Left ventricle myocardium superior (tissue), 1 donor: ENCODE results near the gene SNX2. TPM values are rescaled to one million over a fixed set of nuclear protein-coding genes. Genes with fewer than 3 reads are reported as not detected.

Experiments used
- ATAC-seq: fragments of 200-7000 bp; cut with Tn5 transposase; one replicate; pipeline ENCODE4 v1.9.1; 2020; ENCODE audit warnings: mild to moderate bottlenecking, moderate library complexity
- DNase-seq: peaks from one replicate; pipeline ENCODE4 v3.0.0-alpha.2; 2020
- intact Hi-C: fragments of 100-400 bp; cut with micrococcal nuclease; formaldehyde crosslinking; loops from one replicate; pipeline ENCODE4 v1.11.0; 2022
- total RNA-seq: library from RNA; stranded (reverse); fragmentation: NEBNext Ultra II Directional; extraction: Animal tissue kit (Norgen Biotek cat#: 25700); gene quantifications from one replicate; pipeline ENCODE4 v1.2.1, GENCODE V29; 2021
- donor health status: DM: no; HTN: yes; CAD: no; lungs with severe emphysema.

Gene SNX2
- total RNA-seq, 1 donor from 2014 or later, result 38.2 TPM

DNA sequence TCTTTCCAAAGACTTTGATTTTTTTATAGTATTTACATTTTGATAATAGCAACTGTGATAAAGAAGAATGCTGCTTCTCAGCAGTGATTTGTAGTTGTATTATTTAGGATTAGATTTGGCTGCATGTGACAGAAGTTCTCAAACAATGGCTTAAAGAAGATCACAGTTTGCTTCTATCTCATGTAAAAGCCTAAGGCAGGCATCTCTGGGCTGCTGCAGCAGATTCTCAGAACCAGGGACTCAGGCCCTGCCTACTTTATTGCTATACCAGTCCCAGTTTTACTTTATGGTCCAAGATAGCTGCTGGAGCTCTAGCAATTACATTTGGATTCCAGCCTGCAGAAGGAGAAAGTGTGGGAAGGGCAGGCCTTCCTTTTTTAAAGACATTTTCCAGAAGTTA, 8.8 kb upstream of the SNX2 start:
- ATAC-seq (no peak), DNase-seq (no peak)
- intact Hi-C loops, result no loop called here

DNA sequence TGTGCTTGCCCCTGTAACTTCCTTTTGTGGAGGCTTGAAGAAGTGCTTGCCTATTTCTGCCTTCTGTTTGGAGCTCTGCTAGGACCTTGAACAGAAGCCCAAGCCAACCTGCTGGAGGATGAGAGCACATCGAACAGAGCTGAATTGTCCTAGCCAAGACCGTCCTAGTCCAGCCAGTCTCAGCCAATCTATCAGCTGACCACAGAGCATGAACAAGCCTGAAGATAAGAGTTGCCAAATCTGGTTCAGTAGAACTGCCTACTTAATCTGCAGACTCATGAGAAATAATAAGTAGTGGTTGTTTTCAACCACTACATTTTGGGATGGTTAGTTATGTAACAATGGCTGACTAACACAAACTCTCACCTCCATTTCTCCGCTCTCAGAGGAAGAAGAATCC, 4.4 kb upstream of the SNX2 start:
- intact Hi-C loops, result no loop called here

GRCh38 chr5:122772446-122772845, 2.4 kb upstream of the SNX2 start:
- intact Hi-C loops, result no loop called here
- DNase-seq, result no peak
- no peak for ATAC-seq

More for the DNA sequence above, 4.4 kb upstream of the SNX2 start:
- DNase-seq (no peak), ATAC-seq (no peak)

- DNase-seq, result no peak
- intact Hi-C loops, result no loop called here
- no peak for ATAC-seq
These were observed 1.3 kb upstream of the SNX2 start for GRCh38 chr5:122773619-122774018.

GRCh38 chr5:122774519-122774860, 390 bp upstream of the SNX2 start:
- no peak for DNase-seq
- intact Hi-C loops, result no loop called here
- peak; percentile 50 for ATAC-seq

DNA sequence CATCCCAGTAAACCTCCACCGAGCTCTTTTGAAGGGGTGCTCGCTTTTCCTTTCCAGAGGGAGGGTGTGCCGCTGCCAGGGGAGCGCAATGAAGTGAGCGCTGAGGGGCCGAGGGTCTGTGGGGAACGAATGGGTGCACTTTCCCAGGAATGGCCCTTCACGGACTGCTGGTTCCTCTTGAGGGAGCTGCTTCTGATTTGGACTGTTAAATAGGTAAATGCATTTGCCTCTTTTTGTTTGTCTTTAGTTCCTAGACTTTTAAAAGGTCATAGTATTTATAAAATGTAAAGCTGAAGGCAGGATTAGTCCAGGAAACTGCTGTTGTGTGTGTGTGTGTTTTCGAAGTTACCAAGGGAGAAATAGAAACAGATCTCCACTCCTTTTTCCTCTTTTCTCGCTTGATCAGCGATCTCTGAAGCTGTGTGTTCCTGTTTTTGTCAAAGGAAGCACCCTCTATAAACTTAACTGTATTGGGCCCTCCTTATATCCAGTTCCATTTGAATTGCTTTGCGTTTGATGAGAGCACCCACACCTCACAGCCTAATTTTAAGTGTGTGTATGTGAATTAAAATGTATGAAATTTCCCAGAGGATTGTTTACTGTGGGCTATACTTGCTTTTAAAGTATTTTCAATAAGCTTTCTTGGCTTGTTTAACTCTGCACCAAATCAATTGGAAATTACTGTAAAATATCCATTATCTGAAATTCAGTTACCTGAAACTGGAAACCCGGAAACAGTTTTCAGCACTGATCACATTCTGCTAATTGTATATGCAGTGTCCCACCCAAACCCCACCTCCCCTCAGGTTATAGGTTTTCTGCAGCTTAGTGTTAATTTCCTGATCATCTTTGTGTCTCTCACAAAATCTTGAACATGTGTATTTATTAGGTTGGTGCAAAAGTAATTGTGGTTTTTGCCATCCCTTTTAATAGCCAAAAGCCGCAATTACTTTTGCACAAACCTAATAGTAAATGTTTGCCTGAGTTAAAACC, 966 bp downstream of the SNX2 start:
- ATAC-seq (peak; percentile 31), DNase-seq (no peak)
- intact Hi-C loops, result no loop called here

GRCh38 chr5:122778157-122778556, 3.3 kb downstream of the SNX2 start:
- intact Hi-C loops, result no loop called here
- no peak for ATAC-seq
- no peak for DNase-seq

DNA sequence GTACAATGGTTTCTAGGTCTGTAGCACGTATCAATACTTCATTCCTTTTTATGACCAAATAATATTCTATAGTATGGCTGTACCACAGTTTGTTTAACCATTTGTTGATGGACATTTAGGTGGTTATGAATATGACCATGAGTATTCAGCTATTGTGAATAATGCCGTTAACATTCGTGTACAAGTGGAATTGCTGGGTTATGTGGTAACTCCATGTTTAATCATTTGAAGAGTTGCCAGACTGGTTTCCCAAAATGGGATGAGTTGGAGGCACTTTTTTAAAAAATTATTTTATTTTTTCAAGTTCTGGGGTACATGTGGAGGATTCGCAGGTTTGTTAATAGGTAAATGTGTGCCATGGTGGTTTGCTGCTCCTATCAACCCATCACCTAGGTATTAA, 4.6 kb downstream of the SNX2 start:
- no peak for DNase-seq
- intact Hi-C loops, result no loop called here
- no peak for ATAC-seq

DNA sequence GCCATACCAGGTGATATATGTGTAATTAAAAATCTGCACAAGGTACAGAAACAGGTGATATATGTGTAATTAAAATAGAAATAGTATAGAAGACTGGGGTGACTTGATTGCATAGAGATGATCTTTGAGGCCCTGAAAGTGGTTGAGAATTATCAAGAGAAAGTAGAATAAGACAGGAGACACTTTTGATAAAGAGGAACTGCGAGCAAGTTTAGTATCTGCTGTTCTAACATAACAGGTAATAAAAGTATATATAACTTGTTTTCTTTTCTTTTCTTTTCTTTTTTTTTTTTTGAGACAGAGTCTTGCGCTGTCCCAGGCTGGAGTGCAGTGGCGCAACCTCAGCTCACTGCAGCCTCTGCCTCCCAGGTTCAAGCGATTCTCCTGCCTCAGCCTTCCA, 5.4 kb downstream of the SNX2 start:
- ATAC-seq, result no peak
- intact Hi-C loops, result no loop called here
- DNase-seq, result no peak

- ATAC-seq (no peak), DNase-seq (no peak)
- intact Hi-C loops, result no loop called here
These were observed 6.6 kb downstream of the SNX2 start for GRCh38 chr5:122781465-122781864.

DNA sequence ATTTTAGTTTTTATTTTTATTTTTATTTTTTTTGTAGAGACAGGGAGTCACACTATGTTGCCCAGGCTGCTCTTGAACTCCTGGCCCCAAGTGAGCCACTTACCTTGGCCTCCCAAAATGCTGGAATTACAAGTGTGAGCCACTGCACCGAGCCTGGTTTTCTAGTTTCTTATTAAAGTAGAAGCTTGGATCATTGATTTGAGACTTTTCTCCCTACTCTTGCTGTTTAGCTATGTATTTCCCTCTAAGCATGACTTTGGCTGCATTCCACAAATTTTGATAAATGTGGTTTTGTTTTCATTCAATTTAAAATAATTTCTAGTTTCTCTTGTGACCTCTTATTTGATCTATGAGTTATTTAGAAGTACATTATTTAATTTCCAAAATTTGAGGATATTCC, 10.4 kb downstream of the SNX2 start:
- no peak for ATAC-seq
- intact Hi-C loops, result no loop called here
- no peak for DNase-seq

DNA sequence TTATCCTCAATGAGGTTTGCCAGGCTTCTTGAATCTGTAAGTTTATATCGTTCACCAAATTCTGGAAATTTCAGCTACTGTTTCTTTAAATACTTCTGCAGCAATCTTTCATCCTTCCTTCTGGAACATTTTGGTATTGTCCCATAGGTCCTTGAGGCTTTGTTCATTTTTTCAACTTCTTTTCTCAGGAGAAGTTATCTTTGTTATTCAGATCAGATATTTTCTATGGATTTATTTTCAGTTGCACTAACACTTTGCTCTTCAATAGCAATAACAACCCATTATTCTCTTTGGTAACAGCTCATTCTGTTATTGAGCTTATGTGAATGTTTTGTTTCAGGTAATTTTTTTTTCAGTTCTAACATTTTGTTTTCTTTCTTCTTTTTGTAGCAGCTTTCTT, 13.5 kb downstream of the SNX2 start:
- ATAC-seq (no peak), DNase-seq (no peak)
- intact Hi-C loops, result no loop called here

- intact Hi-C loops, result no loop called here
- no peak for DNase-seq
- ATAC-seq, result no peak
These were observed 14.1 kb downstream of the SNX2 start for GRCh38 chr5:122788996-122789395.

DNA sequence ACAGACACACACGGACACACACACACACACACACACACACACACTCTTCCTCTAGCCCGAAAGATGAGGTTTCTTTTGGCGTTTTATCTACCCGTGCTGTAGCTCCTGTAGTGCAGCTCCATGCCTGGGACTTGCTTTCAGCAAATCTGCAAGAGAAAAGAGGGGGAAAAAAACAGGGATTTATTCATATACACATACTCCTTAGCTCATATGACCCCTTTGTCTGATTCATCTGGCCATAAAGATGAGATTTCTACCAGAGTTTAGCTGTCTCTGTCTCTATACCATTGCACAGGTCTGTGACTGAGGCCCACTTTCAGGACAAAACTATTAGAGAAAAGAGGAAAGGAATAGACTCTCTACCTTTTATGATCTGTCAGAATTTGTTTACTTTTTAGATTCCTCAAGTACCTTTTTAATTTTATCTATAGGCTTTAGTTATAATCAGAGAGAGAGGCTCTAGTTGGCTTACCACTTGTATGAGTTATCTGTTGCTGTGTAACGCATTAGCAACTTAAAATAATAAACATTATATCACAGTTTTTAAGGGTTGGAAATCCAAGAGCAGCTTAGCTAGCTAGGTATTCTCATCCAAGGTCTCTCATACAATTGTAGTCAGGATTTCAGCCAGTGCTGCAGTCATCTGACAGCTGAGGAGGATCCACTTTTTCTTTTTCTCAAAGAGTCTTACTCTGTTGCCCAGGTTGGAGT, 14.7 kb downstream of the SNX2 start:
- ATAC-seq (no peak), DNase-seq (no peak)
- intact Hi-C loops, result no loop called here

DNA sequence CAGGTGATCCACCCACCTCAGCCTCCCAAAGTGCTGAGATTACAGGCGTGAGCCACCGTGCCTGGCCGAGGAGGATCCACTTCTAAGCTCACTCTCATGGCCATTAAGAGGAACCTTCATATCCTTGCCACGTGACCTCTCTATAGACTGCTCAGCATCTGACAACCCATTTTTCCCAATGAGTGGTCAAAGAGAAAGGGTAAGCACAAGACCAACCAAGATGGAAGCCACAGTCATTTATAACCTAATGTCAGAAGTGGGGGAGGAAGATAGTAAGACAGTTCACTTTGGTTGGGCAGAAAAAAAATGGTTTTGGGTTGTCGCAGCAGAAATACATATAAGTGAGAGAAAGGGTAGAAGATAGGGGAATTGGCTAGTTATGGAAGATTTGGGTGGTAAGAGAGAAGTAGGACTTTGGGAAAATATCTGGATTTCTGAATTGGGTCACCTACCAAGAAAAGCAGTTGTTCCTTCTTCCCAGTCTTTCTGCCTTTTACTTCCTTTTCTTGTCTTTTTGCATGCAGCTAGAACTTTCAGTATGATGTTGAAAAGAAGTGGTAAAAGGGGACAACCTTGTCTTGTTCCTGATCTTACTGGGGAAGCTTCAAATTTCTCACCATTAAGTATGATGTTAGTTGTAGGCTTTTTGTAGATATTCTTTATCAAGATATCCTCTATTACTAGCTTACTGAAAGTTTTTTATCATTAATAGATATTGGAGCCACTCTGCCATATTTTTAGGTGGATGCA, 15.6 kb downstream of the SNX2 start:
- ATAC-seq, result no peak
- DNase-seq, result no peak
- intact Hi-C loops, result no loop called here

DNA sequence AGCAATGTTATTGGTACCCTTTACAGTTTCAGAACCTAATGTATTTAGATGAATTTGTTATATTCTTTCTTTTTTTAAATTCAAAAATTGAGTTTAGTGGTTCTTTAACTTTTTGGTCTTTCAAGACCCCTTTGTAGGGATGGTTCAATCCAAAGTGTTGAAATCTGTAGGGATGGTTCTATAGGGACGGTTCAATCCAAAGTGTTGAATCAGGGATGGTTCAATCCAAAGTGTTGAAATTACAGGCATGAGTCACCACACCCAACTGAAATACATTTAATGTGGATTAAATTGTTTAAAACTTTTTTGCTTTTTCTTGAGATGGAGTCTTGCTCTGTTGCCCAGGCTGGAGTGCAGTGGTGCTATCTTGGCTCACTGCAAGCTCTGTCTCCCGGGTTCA, 30.6 kb downstream of the SNX2 start:
- DNase-seq (no peak), ATAC-seq (no peak)
- intact Hi-C loops, result no loop called here

DNA sequence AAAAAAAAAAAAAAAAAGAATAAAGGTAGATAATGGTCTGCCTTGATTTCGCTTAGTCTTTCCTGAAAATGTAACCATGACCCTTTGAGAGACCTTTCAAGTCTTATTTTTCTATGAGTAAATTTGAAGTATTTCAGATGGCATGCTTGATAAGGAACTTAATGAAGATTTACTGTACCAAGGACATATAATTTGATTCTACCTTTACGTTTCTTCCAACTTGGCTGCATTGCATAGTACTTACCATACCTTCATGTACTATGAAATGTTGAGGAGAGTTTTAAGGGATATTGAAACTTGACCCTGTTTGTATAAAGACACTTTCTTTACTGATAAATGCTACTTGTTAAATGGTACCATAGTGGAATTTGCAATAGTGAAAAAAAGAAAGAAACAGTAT, 35.5 kb downstream of the SNX2 start:
- ATAC-seq, result no peak

GRCh38 chr5:122815218-122815767, 40.4 kb downstream of the SNX2 start:
- no peak for ATAC-seq
- DNase-seq, result no peak
- intact Hi-C loops, result no loop called here

More for the DNA sequence above, 35.5 kb downstream of the SNX2 start:
- intact Hi-C loops, result no loop called here
- no peak for DNase-seq

GRCh38 chr5:122816756-122817155, 41.9 kb downstream of the SNX2 start:
- intact Hi-C loops, result no loop called here
- ATAC-seq (no peak), DNase-seq (no peak)

GRCh38 chr5:122831984-122832383, 57.1 kb downstream of the SNX2 start:
- ATAC-seq (no peak), DNase-seq (no peak)
- intact Hi-C loops, result no loop called here
